K562 (cell line): Measurements from ENCODE around the gene PIP4K2A. TPM values are rescaled to one million over a fixed set of nuclear protein-coding genes. Genes with fewer than 3 reads are reported as not detected.

ENCODE experiments used
- ADNP ChIP-seq: fragments of 200-800 bp; sonication (Bioruptor generic); IDR thresholded peaks from 2 replicates; pipeline ENCODE4 v1.6.1; 2016; ENCODE audit warnings: missing genetic modification characterization, missing compliant biosample characterization
- CHD7 ChIP-seq: fragments of 200-600 bp; sonication (generic); IDR thresholded peaks from one replicate; pipeline ENCODE4 v1.6.1; 2012; ENCODE audit warnings: mild to moderate bottlenecking, low read depth, low read length, inconsistent platforms
- DNMT1 ChIP-seq: fragments of 450-650 bp; IDR thresholded peaks from 2 replicates; pipeline ENCODE4 v1.6.1; 2016; ENCODE audit warnings: antibody characterized with exemption, mild to moderate bottlenecking
- HNRNPLL ChIP-seq: fragments of 200-400 bp; formaldehyde crosslinking; IDR thresholded peaks from 2 replicates; pipeline ENCODE4 v1.6.1; 2017; ENCODE audit warnings: low read length, low read depth, mild to moderate bottlenecking; ENCODE audit not compliant: poor library complexity, severe bottlenecking
- KLF1 ChIP-seq: fragments of 450-650 bp; IDR thresholded peaks from 2 replicates; pipeline ENCODE4 v1.6.1; 2016; ENCODE audit warnings: missing genetic modification characterization, missing compliant biosample characterization
- KLF10 ChIP-seq: fragments of 250-450 bp; sonication (Bioruptor Pico); IDR thresholded peaks from 2 replicates; pipeline ENCODE4 v1.6.1; 2021; ENCODE audit warnings: matching md5 sums
- MYC ChIP-seq, 2 experiments: fragments of 250-450 bp in 1 of 2; sonication (Bioruptor Pico) in 1 of 2; IDR thresholded peaks; 2 replicates each; pipeline versions ENCODE4 v1.5.1 to v1.6.1; 2012 to 2021; ENCODE audit warnings: low read depth in 2 of 2, borderline replicate concordance in 1 of 2, improper control_type of control experiment in 1 of 2, low read length in 1 of 2, mild to moderate bottlenecking in 1 of 2, moderate library complexity in 1 of 2
- PHF21A ChIP-seq: fragments of 450-650 bp; IDR thresholded peaks from 2 replicates; pipeline ENCODE4 v1.6.1; 2017; ENCODE audit warnings: low read depth, borderline replicate concordance
- POLR3A ChIP-seq: IDR thresholded peaks from 2 replicates; pipeline ENCODE4 v1.6.1; 2011; ENCODE audit warnings: borderline replicate concordance, mild to moderate bottlenecking, moderate library complexity; ENCODE audit not compliant: insufficient read length, insufficient read depth; ENCODE audit errors: extremely low read depth
- SIX5 ChIP-seq, 2 experiments: IDR thresholded peaks; 2 replicates each; pipeline ENCODE4 v1.6.1; 2011; ENCODE audit warnings: low read length in 2 of 2, borderline replicate concordance in 1 of 2, low read depth in 1 of 2, mild to moderate bottlenecking in 1 of 2, moderate library complexity in 1 of 2; ENCODE audit not compliant: insufficient read depth in 1 of 2
- TRIM28 ChIP-seq: fragments of 450-650 bp; IDR thresholded peaks from 2 replicates; pipeline ENCODE4 v1.6.1; 2017
- ZBTB43 ChIP-seq: sonication (generic); formaldehyde crosslinking; IDR thresholded peaks from 2 replicates; pipeline ENCODE4 v1.8.0; 2023; ENCODE audit warnings: mild to moderate bottlenecking, missing genetic modification reagents
- ZNF12 ChIP-seq: sonication (generic); formaldehyde crosslinking; IDR thresholded peaks from 2 replicates; pipeline ENCODE4 v1.4.0; 2020; ENCODE audit warnings: mild to moderate bottlenecking, missing genetic modification reagents
- ZNF134 ChIP-seq: fragments of 250-450 bp; sonication (Bioruptor Pico); conservative IDR thresholded peaks from 2 replicates; pipeline ENCODE4 v1.4.0; 2020
- ZNF699 ChIP-seq: fragments of 250-450 bp; sonication (Bioruptor Pico); IDR thresholded peaks from 2 replicates; pipeline ENCODE4 v1.8.0; 2021; ENCODE audit warnings: mild to moderate bottlenecking, moderate library complexity; ENCODE audit not compliant: insufficient replicate concordance
- polyA plus RNA-seq, 8 experiments: library from polyadenylated mRNA; depleted of rRNA in 4 of 8; stranded (reverse) in 5 of 8; unstranded in 3 of 8; fragments of >200 nt; fragmentation: Nextera tagmentation in 2 of 8; fragmentation: Illumina TruSeq in 1 of 8; extraction: Ambion mirVana in 2 of 8; extraction: Trizol in 1 of 8; gene quantifications; 2 replicates each; pipeline versions ENCODE4 v1.2.1 to v1.2.3, GENCODE V29; 2011 to 2014; ENCODE audit warnings: inconsistent platforms in 1 of 8, missing spikeins in 1 of 8
- total RNA-seq, 7 experiments: library from RNA; depleted of rRNA in 6 of 7; stranded (reverse); fragments of >200 nt in 6 of 7; fragmentation: Illumina TruSeq in 2 of 7; extraction: Trizol in 2 of 7; gene quantifications; 2 replicates each; pipeline versions ENCODE4 v1.2.1 to v1.2.3, GENCODE V29; 2011 to 2021; ENCODE audit warnings: low replicate concordance in 1 of 7

PIP4K2A gene
- total and polyA plus RNA-seq, 9 of the 15 experiments (the other 6 are each of a cell fraction or from before 2014, with no cell fraction given) = 35.6 to 117 (median 71.9) TPM

GRCh38 chr10:22623633-22624253, 90.6 kb downstream of the PIP4K2A start (continued):
- no peak for TF ChIP-seq ZNF134 (CRISPR knock-in tag)
- TF ChIP-seq POLR3A = no peak
- no peak for TF ChIP-seq SIX5 (IDR thresholded peaks at IDR 0.05; ENCODE audit: borderline replicate concordance in 1 of 2, insufficient read depth in 1 of 2, low read depth in 1 of 2, low read length in 2 of 2)
- peak; percentile 84 for TF ChIP-seq MYC (IDR thresholded peaks at IDR 0.05; ENCODE audit: low read depth, low read length)
- TF ChIP-seq MYC (CRISPR knock-in tag; IDR thresholded peaks at IDR 0.05; ENCODE audit: borderline replicate concordance, low read depth) = no peak
- no peak for TF ChIP-seq ZNF12
- no peak for TF ChIP-seq PHF21A
- no peak for TF ChIP-seq ZNF699
- no peak for TF ChIP-seq CHD7
- TF ChIP-seq HNRNPLL = no peak
- TF ChIP-seq ZBTB43 (CRISPR knock-in tag) = no peak
- TF ChIP-seq ADNP = no peak
- TF ChIP-seq KLF10 = no peak
- TF ChIP-seq DNMT1 = no peak
- no peak for TF ChIP-seq KLF1
- no peak for TF ChIP-seq TRIM28
